Skeletal muscle tissue (tissue), 4 donors: ENCODE results near the gene PIK3CD. TPM values are rescaled to one million over a fixed set of nuclear protein-coding genes. Genes with fewer than 3 reads are reported as not detected.

Experiments
- H3K27ac ChIP-seq: one replicate; pipeline ENCODE4 v1.7.0; 2013; ENCODE audit warnings: mild to moderate bottlenecking, low read depth, low read length, inconsistent platforms
- H3K27me3 ChIP-seq, 3 donors: one replicate each; pipeline ENCODE4 v1.7.0; 2013; ENCODE audit warnings: low read length in 3 of 3; ENCODE audit not compliant: control insufficient read depth in 3 of 3, insufficient read depth in 3 of 3
- H3K36me3 ChIP-seq, 3 donors: one replicate each; pipeline ENCODE4 v1.7.0; 2013; ENCODE audit warnings: low read length in 3 of 3; ENCODE audit not compliant: control insufficient read depth in 3 of 3, insufficient read depth in 3 of 3
- H3K4me1 ChIP-seq, 3 donors: one replicate each; pipeline ENCODE4 v1.7.0; 2013; ENCODE audit warnings: low read length in 3 of 3, mild to moderate bottlenecking in 3 of 3; ENCODE audit not compliant: control insufficient read depth in 3 of 3, insufficient read depth in 3 of 3
- H3K4me3 ChIP-seq, 3 donors: one replicate each; pipeline ENCODE4 v1.7.0; 2013; ENCODE audit warnings: low read length in 3 of 3
- H3K9ac ChIP-seq, 3 donors: one replicate each; pipeline ENCODE4 v1.7.0; 2013; ENCODE audit warnings: low read length in 3 of 3, mild to moderate bottlenecking in 3 of 3, moderate library complexity in 2 of 3, low read depth in 1 of 3
- H3K9me3 ChIP-seq, 3 donors: one replicate each; pipeline ENCODE4 v1.7.0; 2013; ENCODE audit warnings: low read length in 3 of 3; ENCODE audit not compliant: control insufficient read depth in 3 of 3
- total RNA-seq: library from RNA; depleted of rRNA; stranded (reverse); fragments of >200 nt; gene quantifications from one replicate; pipeline ENCODE4 v1.2.3, GENCODE V29; 2014
- donor health status: Osteomylitis.

The PIK3CD gene
- total RNA-seq, 1 donor from 2014 or later, result 4.2 TPM

- Histone ChIP-seq H3K9ac (no peak overlapping the region), H3K9me3 (no peaks in the 10 kb centered on the region), H3K27ac (no peak overlapping the region), H3K4me1 (peaks cover 0 to 5% (median 0%) of the 10 kb centered on the region in 3 donors), H3K27me3 (no peaks in the 10 kb centered on the region), H3K36me3 (no peaks in the 10 kb centered on the region), H3K4me3 (no peak overlapping the region)
Observed at GRCh38 chr1:9714257-9714718, 62.8 kb downstream of the PIK3CD start.

DNA sequence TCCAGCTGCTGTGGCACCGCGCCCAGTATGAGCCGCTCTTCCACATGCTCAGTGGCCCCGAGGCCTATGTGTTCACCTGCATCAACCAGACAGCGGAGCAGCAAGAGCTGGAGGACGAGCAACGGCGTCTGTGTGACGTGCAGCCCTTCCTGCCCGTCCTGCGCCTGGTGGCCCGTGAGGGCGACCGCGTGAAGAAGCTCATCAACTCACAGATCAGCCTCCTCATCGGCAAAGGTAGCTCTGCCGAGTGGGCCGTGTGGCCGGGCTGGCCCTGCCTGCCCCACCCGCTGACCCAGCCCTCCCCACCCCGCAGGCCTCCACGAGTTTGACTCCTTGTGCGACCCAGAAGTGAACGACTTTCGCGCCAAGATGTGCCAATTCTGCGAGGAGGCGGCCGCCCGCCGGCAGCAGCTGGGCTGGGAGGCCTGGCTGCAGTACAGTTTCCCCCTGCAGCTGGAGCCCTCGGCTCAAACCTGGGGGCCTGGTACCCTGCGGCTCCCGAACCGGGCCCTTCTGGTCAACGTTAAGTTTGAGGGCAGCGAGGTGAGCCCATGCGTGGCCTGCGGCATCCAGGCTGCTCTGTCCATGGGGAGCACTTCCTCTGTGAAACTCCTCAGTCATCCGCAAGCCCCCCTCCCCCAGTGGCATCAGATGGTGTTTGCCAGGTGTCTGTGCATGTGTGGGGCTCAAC, 64.2 kb downstream of the PIK3CD start:
- no peak overlapping the region for H3K9ac ChIP-seq
- peaks cover 0 to 5% (median 0%) of the 10 kb centered on the region in 3 donors for H3K4me1 ChIP-seq
- no peaks in the 10 kb centered on the region for H3K36me3 ChIP-seq
- H3K27ac ChIP-seq, result no peak overlapping the region
- no peaks in the 10 kb centered on the region for H3K27me3 ChIP-seq
- H3K4me3 ChIP-seq, result no peak overlapping the region
- no peaks in the 10 kb centered on the region for H3K9me3 ChIP-seq

DNA sequence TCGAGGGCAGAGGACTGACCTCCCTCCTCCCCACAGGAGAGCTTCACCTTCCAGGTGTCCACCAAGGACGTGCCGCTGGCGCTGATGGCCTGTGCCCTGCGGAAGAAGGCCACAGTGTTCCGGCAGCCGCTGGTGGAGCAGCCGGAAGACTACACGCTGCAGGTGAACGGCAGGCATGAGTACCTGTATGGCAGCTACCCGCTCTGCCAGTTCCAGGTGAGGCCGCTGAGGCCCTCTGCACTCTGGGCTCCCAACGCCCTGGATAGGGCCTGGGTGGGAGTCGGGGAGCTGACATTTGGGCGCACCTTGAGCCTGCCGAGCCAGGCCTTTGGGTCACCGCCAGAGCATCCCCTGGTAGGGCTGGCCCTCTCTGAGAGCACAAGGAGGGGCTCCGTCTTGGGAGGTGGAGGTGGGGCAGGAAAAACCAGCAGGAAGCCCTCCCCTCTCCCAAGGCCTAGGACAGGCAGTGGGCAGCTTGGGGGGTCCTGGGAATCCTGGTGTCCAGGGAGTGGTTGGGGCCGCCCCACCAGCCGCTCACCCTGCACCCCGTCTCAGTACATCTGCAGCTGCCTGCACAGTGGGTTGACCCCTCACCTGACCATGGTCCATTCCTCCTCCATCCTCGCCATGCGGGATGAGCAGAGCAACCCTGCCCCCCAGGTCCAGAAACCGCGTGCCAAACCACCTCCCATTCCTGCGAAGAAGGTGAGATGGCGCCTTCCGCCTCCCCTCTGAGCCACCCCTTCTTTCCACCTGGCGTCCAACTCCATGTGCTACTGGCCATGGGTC, 65.1 kb downstream of the PIK3CD start:
- H3K27ac ChIP-seq, result peak overlapping the region; percentile 44

GRCh38 chr1:9717193-9718005, 65.9 kb downstream of the PIK3CD start:
- peak overlapping the region in 1 of 3 donors; percentile 50 for H3K9ac ChIP-seq
- no peak overlapping the region for H3K4me3 ChIP-seq
- H3K27ac ChIP-seq, result peak overlapping the region; percentile 44
- no peaks in the 10 kb centered on the region for H3K9me3 ChIP-seq
- peaks cover 0 to 2% (median 1%) of the 10 kb centered on the region in 3 donors for H3K36me3 ChIP-seq
- peaks cover 0 to 5% (median 0%) of the 10 kb centered on the region in 3 donors for H3K4me1 ChIP-seq
- H3K27me3 ChIP-seq, result no peaks in the 10 kb centered on the region

More for the DNA sequence above, 65.1 kb downstream of the PIK3CD start:
- Histone ChIP-seq H3K4me3 (no peak overlapping the region), H3K4me1 (peaks cover 0 to 5% (median 0%) of the 10 kb centered on the region in 3 donors), H3K27me3 (no peaks in the 10 kb centered on the region), H3K36me3 (no peaks in the 10 kb centered on the region), H3K9me3 (no peaks in the 10 kb centered on the region), H3K9ac (no peak overlapping the region)

- no peak overlapping the region for H3K9ac ChIP-seq
- H3K27ac ChIP-seq, result peak overlapping the region; percentile 22
- H3K9me3 ChIP-seq, result no peaks in the 10 kb centered on the region
- peaks cover 0 to 5% (median 0%) of the 10 kb centered on the region in 3 donors for H3K4me1 ChIP-seq
- H3K27me3 ChIP-seq, result no peaks in the 10 kb centered on the region
- peaks cover 2 to 6% (median 4%) of the 10 kb centered on the region in 3 donors for H3K36me3 ChIP-seq
- no peak overlapping the region for H3K4me3 ChIP-seq
Observed at GRCh38 chr1:9718006-9718680, 66.6 kb downstream of the PIK3CD start.

DNA sequence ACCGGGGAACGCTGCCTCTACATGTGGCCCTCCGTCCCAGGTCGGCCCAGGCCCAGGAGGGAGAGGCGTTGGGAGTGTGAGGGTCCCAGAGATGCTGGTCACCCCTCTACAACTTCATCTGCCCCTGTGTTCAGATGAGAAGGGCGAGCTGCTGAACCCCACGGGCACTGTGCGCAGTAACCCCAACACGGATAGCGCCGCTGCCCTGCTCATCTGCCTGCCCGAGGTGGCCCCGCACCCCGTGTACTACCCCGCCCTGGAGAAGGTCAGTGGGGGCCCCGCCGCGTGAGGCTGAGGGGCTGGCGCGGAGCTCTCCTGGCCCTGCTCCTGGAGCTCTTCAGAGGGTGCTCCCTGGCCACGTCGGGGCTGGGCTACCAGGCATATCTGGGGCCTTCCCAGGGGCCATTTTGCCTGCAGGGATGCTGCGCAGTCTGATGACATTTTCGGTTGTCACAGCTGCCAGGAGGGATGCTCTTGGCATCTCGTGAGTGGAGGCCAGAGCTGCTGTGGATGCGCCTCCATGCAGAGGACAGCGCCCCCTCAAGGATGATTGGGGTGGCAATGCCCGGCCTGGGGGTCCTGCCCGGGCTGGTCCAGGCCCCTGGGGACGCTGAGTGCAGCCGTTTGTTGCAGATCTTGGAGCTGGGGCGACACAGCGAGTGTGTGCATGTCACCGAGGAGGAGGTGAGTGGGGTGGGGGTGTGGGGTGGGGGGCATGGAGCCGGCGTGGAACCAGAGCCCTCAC, 68.6 kb downstream of the PIK3CD start:
- Histone ChIP-seq H3K9ac (no peak overlapping the region), H3K4me3 (no peak overlapping the region), H3K4me1 (peaks cover 0 to 5% (median 0%) of the 10 kb centered on the region in 3 donors), H3K36me3 (peaks cover 4 to 9% (median 4%) of the 10 kb centered on the region in 3 donors), H3K27me3 (no peaks in the 10 kb centered on the region), H3K9me3 (no peaks in the 10 kb centered on the region), H3K27ac (no peak overlapping the region)

DNA sequence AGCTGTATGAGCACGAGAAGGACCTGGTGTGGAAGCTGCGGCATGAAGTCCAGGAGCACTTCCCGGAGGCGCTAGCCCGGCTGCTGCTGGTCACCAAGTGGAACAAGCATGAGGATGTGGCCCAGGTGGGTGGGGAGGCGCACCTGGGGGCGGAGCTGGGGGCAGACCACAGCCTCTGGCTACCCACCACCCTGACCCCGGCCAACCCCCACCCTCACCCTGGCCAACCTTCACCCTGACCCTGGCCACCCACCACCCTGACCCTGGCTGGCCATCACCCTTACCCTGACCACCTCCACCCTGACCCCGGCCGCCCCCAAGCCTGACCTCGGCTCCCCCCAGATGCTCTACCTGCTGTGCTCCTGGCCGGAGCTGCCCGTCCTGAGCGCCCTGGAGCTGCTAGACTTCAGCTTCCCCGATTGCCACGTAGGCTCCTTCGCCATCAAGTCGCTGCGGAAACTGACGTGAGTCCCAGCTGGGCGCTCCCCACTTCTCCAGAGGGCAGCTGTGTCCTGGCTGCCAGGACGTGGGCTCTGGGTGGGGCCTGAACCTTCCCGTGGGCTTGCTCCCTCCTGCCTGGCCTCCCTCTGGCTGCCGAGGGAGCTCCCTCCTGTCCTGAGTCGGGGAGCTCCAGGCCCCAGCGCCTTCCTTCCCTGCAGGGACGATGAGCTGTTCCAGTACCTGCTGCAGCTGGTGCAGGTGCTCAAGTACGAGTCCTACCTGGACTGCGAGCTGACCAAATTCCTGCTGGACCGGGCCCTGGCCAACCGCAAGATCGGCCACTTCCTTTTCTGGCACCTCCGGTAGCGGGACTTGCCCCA, 69.5 kb downstream of the PIK3CD start:
- no peaks in the 10 kb centered on the region for H3K9me3 ChIP-seq
- no peak overlapping the region for H3K9ac ChIP-seq
- no peaks in the 10 kb centered on the region for H3K27me3 ChIP-seq
- H3K4me1 ChIP-seq, result peaks cover 0 to 5% (median 0%) of the 10 kb centered on the region in 3 donors
- H3K4me3 ChIP-seq, result no peak overlapping the region
- peaks cover 4 to 9% (median 4%) of the 10 kb centered on the region in 3 donors for H3K36me3 ChIP-seq
- no peak overlapping the region for H3K27ac ChIP-seq

GRCh38 chr1:9721606-9722377, 70.3 kb downstream of the PIK3CD start:
- Histone ChIP-seq H3K36me3 (peaks cover 4 to 9% (median 4%) of the 10 kb centered on the region in 3 donors), H3K4me1 (peaks cover 0 to 5% (median 0%) of the 10 kb centered on the region in 3 donors), H3K9me3 (no peaks in the 10 kb centered on the region)

More at GRCh38 chr1:9721606-9722377, 70.3 kb downstream of the PIK3CD start:
- Histone ChIP-seq H3K27ac (no peak overlapping the region), H3K27me3 (no peaks in the 10 kb centered on the region), H3K4me3 (no peak overlapping the region), H3K9ac (no peak overlapping the region)
